NCI-H1105 (cell line): Measurements from ENCODE around the gene ACP2.
"Not testable (repeated sequence)": the region's sequence is repeated elsewhere in the genome, so short reads cannot be mapped to it uniquely, and the experiment has no call there.

ENCODE experiments used
- DNase-seq: peaks from one replicate; lab custom pipeline; 2025; lab: John Stamatoyannopoulos, UW

ACP2 gene

GRCh38 chr11:47204637-47204989 is 44.0 kb downstream of the ACP2 start:
- DNase-seq, result no peak

GRCh38 chr11:47202576-47202975 is 46.0 kb downstream of the ACP2 start:
- no peak for DNase-seq

DNA sequence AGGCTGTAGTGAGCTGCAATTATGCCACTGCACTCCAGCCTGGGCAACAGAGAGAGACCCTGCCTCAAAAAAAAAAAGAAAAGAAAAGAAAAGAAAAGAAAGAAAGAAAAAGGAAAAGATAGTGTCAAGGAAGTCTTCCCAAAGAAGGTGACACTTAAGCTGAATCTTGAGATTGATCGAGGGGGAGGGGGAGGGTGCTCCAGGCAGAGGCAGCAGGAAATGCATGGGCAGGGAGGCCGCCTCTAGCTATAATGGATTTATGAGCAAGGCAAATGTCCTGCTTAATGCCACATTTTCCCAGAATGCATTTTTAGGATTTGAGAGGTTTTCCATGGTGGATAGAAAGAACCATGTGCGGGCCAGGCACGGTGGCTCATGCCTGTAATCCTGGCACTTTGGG is 47.6 kb downstream of the ACP2 start:
- no peak for DNase-seq

DNA sequence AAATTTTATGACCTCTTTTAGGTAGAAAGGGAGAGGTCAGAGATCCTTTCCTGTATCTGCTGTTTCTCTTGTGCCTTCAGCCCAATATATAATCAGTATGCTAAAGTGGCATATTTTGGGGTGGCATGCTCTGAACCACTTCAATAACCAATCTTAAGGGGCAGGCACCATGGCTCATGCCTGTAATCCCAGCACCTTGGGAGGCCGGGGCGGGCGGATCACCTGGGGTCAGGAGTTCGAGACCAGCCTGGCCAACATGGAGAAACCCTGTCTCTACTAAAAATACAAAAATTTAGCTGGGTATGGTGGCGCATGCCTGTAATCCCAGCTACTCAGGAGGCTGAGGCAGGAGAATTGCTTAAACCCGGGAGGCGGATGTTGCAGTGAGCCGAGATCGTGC is 50.5 kb downstream of the ACP2 start:
- not testable (repeated sequence) for DNase-seq

- no peak for DNase-seq
These were observed 56.5 kb downstream of the ACP2 start for GRCh38 chr11:47192111-47192510.

GRCh38 chr11:47191137-47191536 is 57.5 kb downstream of the ACP2 start:
- DNase-seq, result not testable (repeated sequence)
